OCI-LY7 (cell line): ENCODE data around the gene GJC2. TPM values are rescaled to one million over a fixed set of nuclear protein-coding genes. Genes with fewer than 3 reads are reported as not detected.

Experiments used
- BruUV-seq: library from RNA; stranded (reverse); fragments of 400-500 nt; replicated peaks from 2 replicates; lab custom pipeline; 2021; lab: Mats Ljungman, UMichigan
- CTCF ChIA-PET: fragments of 300-600 bp; sonication (Branson Sonifier 250); formaldehyde crosslinking; loops from one replicate; lab custom pipeline; 2022; ENCODE audit warnings: antibody characterized with exemption; ENCODE audit not compliant: unreplicated experiment; lab: Charles Lee
- POLR2A ChIA-PET: fragments of 300-600 bp; sonication (Branson Sonifier 250); formaldehyde crosslinking; loops from one replicate; lab custom pipeline; 2022; ENCODE audit warnings: antibody characterized with exemption; lab: Charles Lee
- DNase-seq: peaks from one replicate; pipeline ENCODE4 v3.0.0-alpha.2; 2015; ENCODE audit warnings: low spot score
- H2AFZ ChIP-seq: fragments of 200-600 bp; sonication (generic), shearing (Covaris generic); 2 replicates; pipeline ENCODE4 v1.6.1; 2014; ENCODE audit warnings: mild to moderate bottlenecking, antibody characterized with exemption, low read length, moderate library complexity
- H3K27ac ChIP-seq: fragments of 200-600 bp; sonication (generic); 2 replicates; pipeline ENCODE4 v1.5.1; 2014; ENCODE audit warnings: mixed run types, low read depth, mild to moderate bottlenecking, moderate library complexity, low read length, inconsistent platforms; ENCODE audit not compliant: poor library complexity, severe bottlenecking
- H3K36me3 ChIP-seq: fragments of 200-600 bp; sonication (generic); 2 replicates; pipeline ENCODE4 v1.6.1; 2014; ENCODE audit warnings: mild to moderate bottlenecking, antibody characterized with exemption, low read length, moderate library complexity, mixed read lengths; ENCODE audit not compliant: insufficient read depth
- H3K4me1 ChIP-seq: fragments of 200-600 bp; sonication (generic); 2 replicates; pipeline ENCODE4 v1.5.1; 2014; ENCODE audit warnings: mild to moderate bottlenecking, low read length; ENCODE audit not compliant: insufficient read depth, poor library complexity, severe bottlenecking
- H3K4me2 ChIP-seq: fragments of 200-600 bp; sonication (generic); 2 replicates; pipeline ENCODE4 v1.6.1; 2014; ENCODE audit warnings: mild to moderate bottlenecking, low read length
- H3K4me3 ChIP-seq: fragments of 200-600 bp; sonication (generic); 2 replicates; pipeline ENCODE4 v1.5.1; 2014; ENCODE audit warnings: mild to moderate bottlenecking, low read depth, low read length; ENCODE audit not compliant: poor library complexity, severe bottlenecking
- H3K79me2 ChIP-seq: fragments of 200-600 bp; sonication (generic); 2 replicates; pipeline ENCODE4 v1.6.1; 2016; ENCODE audit warnings: low read depth, mild to moderate bottlenecking, low read length, moderate library complexity, mixed read lengths; ENCODE audit not compliant: insufficient read depth
- H3K9me2 ChIP-seq: fragments of 200-600 bp; sonication (generic); 2 replicates; pipeline ENCODE4 v1.6.1; 2016; ENCODE audit warnings: mild to moderate bottlenecking, low read length, mixed read lengths; ENCODE audit not compliant: insufficient read depth
- H3K9me3 ChIP-seq: fragments of 200-600 bp; sonication (generic); 2 replicates; pipeline ENCODE4 v1.6.1; 2014; ENCODE audit warnings: mild to moderate bottlenecking, mixed run types, low read length, mixed read lengths
- H4K20me1 ChIP-seq: fragments of 200-600 bp; sonication (generic); 2 replicates; pipeline ENCODE4 v1.6.1; 2014; ENCODE audit warnings: mild to moderate bottlenecking, antibody characterized with exemption, low read length, moderate library complexity, mixed read lengths; ENCODE audit not compliant: insufficient read depth
- CTCF ChIP-seq: fragments of 200-600 bp; sonication (generic); conservative IDR thresholded peaks from 2 replicates; pipeline ENCODE4 v1.5.1; 2014; ENCODE audit warnings: mild to moderate bottlenecking, antibody characterized with exemption, low read length, moderate library complexity, mixed read lengths
- EZH2phosphoT487 ChIP-seq: fragments of 200-600 bp; sonication (generic); IDR thresholded peaks from 2 replicates; pipeline ENCODE4 v1.6.1; 2018; ENCODE audit warnings: low read depth, borderline replicate concordance, mild to moderate bottlenecking, mixed run types, antibody characterized with exemption, low read length, moderate library complexity, mixed read lengths
- intact Hi-C: fragments of 100-400 bp; cut with micrococcal nuclease; formaldehyde crosslinking; loops from one replicate; pipeline ENCODE4 v1.10.0; 2022; ENCODE audit not compliant: unreplicated experiment
- total RNA-seq, 2 experiments: library from RNA; depleted of rRNA in 1 of 2; stranded (reverse); fragments of >200 nt in 1 of 2; shearing (Covaris generic) in 1 of 2; gene quantifications; 2 replicates each; pipeline ENCODE4 v1.2.3, GENCODE V29; 2014 to 2022

Gene GJC2
- total RNA-seq, 2 experiments from 2014 or later, result 0.22 to 0.80 TPM

DNA sequence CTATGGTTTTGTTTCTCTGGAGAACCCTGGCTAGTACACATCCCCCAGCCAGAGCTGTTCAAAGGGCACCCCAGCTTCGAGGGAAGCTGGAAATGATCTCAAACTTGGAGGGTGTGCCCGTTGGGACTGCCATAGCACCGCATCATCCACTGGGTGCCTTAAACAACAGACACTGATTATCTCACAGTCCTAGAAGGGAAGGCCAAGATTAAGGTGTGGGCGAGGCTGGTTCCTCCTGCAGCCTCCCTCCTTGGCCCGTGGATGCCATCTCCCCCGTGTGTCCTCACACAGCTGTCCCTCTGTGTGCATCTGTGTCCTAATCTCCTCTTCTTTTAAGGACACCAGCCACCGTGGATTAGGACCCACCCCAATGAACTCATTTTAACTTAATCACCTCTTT lies 11.6 kb downstream of the GJC2 start:
- no peaks in the 10 kb centered on the region; the same call in 1 of the 2 replicates for H4K20me1 ChIP-seq
- H2AFZ ChIP-seq, result no peak overlapping the region
- no peaks in the 10 kb centered on the region for H3K9me2 ChIP-seq
- H3K36me3 ChIP-seq, result no peaks in the 10 kb centered on the region
- no peak for DNase-seq
- H3K79me2 ChIP-seq, result peaks cover 2% of the 10 kb centered on the region; the same call in 1 of the 2 replicates
- peaks cover 17% of the 10 kb centered on the region for H3K4me1 ChIP-seq
- no peak for TF ChIP-seq EZH2phosphoT487
- no peak for TF ChIP-seq CTCF
- intact Hi-C loops, result no loop called here
- H3K27ac ChIP-seq, result no peak overlapping the region
- no TSS peak for BruUV-seq
- H3K4me2 ChIP-seq, result no peak overlapping the region
- H3K9me3 ChIP-seq, result no peaks in the 10 kb centered on the region
- POLR2A ChIA-PET, result interaction anchor here (0.6 kb wide), 1 partner anchor 18 kb away, joined by 4 read pairs; no protein-coding TSS in a partner anchor
- H3K4me3 ChIP-seq, result no peak overlapping the region
- CTCF ChIA-PET, result no interaction called here

DNA sequence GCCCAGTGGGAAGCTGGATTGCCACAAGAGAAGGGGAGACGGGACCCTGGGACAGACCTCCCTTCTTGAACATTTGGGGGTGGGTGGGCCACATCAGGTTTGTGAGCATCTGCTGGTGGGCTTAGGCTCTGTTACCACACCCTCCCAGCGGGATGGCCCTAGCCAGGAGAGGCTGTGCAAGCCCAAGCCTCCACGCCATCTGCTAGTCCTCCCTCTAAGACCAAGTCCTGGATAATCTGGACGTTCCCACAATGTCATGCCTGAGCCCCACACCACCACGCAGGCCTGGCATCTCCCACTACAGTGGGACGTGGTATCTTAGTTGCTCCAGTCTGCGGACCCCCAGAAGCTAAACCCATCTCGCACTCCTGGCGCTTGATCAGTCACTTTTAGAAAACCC lies 12.1 kb downstream of the GJC2 start:
- no peaks in the 10 kb centered on the region for H3K9me2 ChIP-seq
- H3K4me1 ChIP-seq, result peaks cover 22% of the 10 kb centered on the region
- ChIA-PET CTCF (no interaction called here), POLR2A (no interaction called here)
- H4K20me1 ChIP-seq, result peaks cover 4% of the 10 kb centered on the region; the same call in 1 of the 2 replicates
- intact Hi-C loops, result no loop called here
- no peak overlapping the region for H3K4me2 ChIP-seq
- DNase-seq, result no peak
- H3K4me3 ChIP-seq, result no peak overlapping the region
- H3K79me2 ChIP-seq, result peaks cover 7% of the 10 kb centered on the region; the same call in 1 of the 2 replicates
- no peaks in the 10 kb centered on the region for H3K36me3 ChIP-seq
- TF ChIP-seq CTCF (no peak), EZH2phosphoT487 (no peak)
- no peaks in the 10 kb centered on the region for H3K9me3 ChIP-seq
- no peak overlapping the region for H3K27ac ChIP-seq
- BruUV-seq, result no TSS peak
- no peak overlapping the region for H2AFZ ChIP-seq

GRCh38 chr1:228162286-228163006 lies 12.7 kb downstream of the GJC2 start:
- H3K27ac ChIP-seq, result no peak overlapping the region
- peaks cover 25% of the 10 kb centered on the region for H3K4me1 ChIP-seq
- H2AFZ ChIP-seq, result no peak overlapping the region
- TF ChIP-seq EZH2phosphoT487 (no peak), CTCF (no peak)
- no peak overlapping the region for H3K4me2 ChIP-seq
- no TSS peak for BruUV-seq
- H3K9me3 ChIP-seq, result no peaks in the 10 kb centered on the region
- ChIA-PET POLR2A (no interaction called here), CTCF (no interaction called here)
- H4K20me1 ChIP-seq, result peaks cover 5% of the 10 kb centered on the region; the same call in 1 of the 2 replicates
- intact Hi-C loops, result no loop called here
- no peak overlapping the region for H3K4me3 ChIP-seq
- no peaks in the 10 kb centered on the region for H3K9me2 ChIP-seq
- H3K36me3 ChIP-seq, result no peaks in the 10 kb centered on the region
- no peak for DNase-seq
- H3K79me2 ChIP-seq, result peaks cover 11% of the 10 kb centered on the region; the same call in 1 of the 2 replicates
